ENCODE data around the gene SLC23A1.

SLC23A1 gene

DNA sequence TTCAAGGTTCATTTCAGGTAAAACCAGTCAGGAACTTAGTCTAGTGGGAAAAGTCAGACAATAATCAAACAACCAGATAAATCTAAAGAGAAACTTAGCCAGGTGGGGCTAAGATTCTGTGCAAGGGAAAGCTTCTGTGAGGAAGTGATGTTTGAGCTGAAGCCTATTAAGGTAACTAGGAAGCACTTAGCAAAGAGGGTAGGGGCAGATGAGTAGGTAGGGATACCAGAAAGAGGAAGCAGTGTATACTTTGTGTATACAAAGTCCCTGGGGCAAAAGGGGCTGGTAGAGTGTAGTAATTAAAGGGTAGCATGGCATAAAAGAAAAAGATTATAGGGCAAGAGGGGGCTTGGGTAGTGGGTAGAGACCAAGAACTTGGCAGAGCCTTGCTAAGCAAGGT is 24.4 kb upstream of the SLC23A1 start:
- DNase-seq (ENCODE audit: low read depth) = no peak

DNA sequence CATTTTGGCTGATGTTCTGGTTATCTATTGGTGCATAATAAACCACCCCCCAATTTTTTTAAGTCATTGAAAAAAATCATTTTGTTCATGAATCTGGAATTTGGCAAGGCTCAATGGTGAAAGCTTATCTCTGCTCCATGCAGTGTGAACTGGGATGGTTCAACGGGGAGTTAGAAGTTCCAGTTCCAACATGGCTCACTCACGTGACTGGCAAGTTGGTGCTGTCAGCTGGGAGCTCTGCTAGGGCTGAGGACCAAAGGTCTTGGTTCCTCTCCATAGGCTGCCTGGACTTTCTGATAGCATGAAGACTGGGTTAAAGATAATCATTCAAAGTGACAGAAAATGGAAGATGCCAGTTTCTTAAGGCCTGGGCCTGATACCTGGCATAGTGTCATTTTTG is 23.9 kb upstream of the SLC23A1 start:
- no peak for DNase-seq (ENCODE audit: low read depth)

DNA sequence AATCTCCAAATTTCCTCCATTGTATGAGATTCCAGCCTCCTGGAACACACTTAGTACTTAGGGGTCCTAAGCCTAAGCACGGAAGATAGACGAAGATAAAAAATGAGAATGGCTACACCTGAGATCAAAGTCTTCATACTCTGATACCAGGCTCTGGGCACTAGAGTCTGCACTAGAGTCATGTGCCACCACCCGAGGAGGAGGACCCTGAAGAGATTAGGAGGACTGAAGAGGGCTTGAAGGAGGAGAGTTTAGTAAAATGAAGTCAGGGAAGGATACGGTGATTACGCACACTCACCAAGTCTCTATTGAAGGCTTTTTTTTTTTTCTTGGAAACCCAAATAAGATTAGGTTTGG is 21.4 kb upstream of the SLC23A1 start:
- no peak for DNase-seq (ENCODE audit: low read depth)

DNA sequence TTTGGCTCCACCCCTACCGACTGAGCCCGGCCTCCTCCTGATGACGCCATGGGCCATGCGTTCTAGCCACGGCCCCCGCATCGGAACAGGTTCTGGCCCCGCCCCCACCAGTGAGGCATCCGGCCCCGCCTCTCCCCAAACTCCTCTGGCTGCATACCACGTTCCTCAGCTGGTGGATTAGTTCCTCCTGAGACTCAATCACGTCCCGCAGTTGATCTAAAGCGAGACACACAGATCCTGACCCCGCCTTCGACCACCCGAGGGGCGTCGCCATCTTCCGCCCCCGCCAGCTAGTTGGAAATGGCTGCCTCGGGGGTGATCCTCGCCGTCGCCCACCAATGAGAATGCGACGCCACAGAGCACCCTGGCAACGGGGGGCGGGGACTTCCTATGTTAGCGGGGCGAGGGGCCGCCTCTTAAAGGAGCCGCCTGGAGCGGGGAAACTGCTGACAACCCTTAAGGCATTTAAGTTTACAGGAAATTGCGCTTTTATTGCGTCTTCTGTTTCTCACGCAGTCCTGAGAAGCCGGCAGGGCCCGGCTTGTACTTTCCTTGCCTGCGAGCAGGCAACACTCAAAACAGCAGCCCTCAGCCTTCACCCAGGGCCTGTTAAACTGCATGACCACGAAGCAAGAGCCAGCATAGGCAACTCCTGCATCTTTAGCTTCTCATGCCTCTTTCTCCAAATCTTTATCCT is 20.8 kb upstream of the SLC23A1 start, which contains the start of gene SPATA24:
TSS of gene SPATA24 (minus strand) at position 303 of the 697 bp plus-strand sequence. CDS start at position 274, 29 bp downstream.
- DNase-seq (ENCODE audit: low read depth) = peak; percentile 73

DNA sequence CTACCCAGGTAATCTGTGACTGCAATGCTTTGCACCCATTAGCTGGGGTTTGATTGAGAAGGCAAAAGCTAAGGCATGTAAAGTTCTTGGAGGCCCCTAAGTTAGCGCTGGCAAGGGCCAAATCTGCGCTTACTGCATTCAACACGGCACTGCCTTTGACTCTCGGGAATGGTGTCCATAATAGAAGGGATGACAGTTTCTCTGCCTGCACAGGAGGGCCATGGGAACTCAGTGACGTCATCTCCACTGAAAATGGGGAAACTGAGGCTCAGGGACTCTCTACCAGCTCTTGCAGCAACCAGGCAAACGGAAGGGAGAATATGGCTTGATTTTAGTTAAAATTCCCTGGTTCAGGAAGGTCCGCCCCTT is 20.3 kb upstream of the SLC23A1 start:
- DNase-seq (ENCODE audit: low read depth) = no peak

DNA sequence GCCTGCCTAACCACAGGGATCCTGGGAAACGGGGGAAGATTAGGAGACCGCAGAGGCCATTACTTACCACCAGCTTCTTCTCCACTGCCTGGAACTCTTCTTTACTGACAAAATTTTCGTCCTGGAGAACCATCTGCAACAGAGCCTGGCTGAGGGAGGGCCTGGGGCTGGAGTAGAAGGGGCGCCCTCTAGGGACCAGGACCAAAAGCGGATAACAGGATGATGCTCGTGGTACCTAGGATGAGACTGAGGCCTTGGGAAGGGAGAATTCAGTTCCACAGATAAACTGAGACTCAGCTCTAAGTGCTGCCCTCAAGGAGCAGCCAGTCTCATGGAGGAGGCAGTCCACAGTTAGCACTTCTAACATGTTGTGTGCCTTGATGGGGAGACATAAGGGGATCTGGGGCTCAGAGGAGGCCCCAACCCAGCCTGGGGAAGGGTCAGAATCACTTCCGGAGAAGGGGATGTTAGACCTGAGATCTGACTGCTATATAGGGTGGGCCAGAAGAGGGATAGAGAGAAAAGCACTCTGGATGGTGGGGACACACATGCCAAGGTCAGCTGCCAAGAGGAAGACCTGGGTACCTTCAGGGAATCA is 19.6 kb upstream of the SLC23A1 start:
- no peak for DNase-seq (ENCODE audit: low read depth)

DNA sequence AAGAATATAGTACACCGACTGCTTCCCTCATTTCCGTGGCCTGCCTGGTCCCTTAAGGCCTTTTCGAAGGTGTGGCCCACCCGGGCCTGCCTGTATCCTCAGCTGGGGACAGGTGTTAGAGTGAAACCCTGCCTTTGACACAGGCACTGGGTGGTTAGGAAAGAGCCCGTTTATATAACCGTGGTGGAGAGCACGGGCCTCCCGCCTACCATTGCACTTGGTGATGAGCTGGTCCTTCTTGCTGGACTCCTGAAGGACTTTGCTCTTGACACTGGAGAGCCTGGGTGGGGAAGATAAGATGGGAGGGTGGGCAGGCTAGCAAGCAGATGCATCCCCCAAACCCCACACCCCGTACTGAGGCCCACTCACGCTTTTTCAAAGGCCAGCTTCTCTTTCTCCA is 18.4 kb upstream of the SLC23A1 start:
- no peak for DNase-seq (ENCODE audit: low read depth)

DNA sequence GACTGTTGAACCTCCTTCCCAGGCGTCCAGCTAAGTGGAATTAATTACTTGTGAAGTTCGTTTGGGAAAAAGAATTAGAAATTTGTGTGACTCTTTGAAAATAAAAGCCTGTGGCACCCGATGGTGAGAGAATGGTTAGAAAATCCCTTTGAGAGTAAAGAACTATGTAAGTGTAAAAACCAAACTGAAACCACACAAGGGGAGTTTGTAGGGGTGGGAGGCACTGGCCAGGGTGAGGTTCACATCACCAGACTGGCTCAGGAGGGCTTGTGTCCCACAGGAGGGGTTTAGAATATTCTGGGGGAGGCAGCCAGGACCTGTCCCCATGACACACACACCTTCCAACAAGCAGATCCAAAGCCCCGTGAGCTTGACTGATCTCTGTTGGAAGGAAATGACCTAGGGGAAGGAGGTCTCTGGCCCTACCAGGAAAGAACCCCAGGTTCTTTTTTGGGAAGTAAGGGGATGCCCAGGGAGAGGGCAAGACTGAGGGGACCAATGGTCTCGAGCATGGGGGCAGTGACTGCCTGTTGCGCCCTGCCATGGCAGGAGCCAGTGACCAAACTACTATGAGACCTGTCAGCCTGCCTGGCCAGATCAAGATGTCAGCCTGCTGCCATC is 16.5 kb upstream of the SLC23A1 start:
- DNase-seq (ENCODE audit: low read depth) = no peak

DNA sequence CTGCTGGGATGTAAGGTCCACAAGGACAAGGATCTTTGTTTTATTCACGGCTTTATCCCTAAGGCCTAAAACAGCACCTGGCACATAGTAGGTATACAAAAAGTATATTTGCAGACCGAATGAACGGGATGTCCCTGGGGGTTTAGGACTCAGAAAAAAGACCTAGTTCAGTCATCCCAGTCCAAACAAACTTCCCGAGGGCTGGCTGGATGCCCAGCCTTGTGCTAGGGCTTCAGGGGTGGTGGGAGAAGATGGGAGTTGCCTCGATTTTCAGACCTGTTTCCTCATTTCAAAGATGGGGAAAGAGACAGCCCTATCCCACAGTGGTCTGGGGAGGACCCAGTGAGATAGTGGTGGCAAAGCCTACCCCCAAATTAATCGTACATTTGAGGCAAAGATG is 14.8 kb upstream of the SLC23A1 start:
- no peak for DNase-seq (ENCODE audit: low read depth)

DNA sequence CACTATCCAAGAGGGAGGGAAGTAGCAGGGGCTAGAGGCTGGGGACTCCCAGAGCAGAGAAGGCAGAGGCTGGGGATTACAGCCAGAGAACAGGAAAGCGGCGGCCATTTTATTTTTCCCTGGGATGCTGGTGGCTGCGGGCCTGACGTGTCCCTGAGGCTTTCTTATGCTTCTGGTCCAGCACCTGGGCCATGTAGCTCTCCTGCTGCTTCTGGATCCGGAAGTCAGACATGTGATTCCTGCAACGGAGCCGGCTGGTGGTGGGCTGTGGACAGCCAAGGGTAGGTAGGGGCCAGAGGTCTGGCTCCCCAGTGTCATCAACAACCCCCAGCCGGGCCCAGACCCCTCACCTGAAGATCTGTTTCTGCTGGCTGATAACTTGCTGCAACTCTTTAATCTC is 13.6 kb upstream of the SLC23A1 start:
- no peak for DNase-seq (ENCODE audit: low read depth)

DNA sequence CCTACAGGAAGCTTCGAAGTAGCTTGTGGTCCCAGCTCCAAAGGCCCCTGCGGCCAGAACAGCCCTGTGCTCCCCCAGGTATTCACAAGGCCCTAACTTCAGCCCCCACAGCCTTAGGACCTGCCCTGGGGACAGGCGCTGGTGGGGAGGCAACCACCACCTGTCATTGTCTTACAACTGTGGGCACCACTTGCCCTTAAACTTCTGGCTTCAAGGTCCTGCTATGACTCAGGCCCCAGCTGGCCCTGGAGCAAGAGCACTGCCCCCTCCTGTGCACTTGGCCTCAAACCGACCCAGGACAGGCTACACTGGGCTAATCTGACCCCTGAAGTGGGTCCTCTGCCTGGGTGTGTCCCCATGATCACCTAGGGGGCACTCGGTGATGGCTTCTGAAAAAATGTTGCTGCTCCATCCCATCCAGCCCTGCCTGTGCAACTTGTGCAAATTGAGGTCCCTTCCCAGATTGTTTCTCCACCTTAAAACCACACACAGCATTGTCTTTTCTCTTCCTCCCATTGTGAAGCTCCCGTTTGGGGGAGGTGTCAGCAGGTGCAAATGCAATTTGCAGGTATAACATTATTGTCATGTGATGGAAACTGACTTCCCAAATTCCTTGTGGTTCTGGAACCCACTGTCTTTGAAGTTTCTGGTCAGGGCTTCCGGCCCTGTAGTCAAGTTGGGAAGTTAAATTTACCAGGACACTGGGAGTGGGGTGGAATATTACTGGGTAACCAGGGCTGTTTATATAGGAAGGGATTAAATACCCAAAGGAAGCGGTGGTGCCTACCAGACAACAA is 12.9 kb upstream of the SLC23A1 start:
- DNase-seq (ENCODE audit: low read depth) = no peak

DNA sequence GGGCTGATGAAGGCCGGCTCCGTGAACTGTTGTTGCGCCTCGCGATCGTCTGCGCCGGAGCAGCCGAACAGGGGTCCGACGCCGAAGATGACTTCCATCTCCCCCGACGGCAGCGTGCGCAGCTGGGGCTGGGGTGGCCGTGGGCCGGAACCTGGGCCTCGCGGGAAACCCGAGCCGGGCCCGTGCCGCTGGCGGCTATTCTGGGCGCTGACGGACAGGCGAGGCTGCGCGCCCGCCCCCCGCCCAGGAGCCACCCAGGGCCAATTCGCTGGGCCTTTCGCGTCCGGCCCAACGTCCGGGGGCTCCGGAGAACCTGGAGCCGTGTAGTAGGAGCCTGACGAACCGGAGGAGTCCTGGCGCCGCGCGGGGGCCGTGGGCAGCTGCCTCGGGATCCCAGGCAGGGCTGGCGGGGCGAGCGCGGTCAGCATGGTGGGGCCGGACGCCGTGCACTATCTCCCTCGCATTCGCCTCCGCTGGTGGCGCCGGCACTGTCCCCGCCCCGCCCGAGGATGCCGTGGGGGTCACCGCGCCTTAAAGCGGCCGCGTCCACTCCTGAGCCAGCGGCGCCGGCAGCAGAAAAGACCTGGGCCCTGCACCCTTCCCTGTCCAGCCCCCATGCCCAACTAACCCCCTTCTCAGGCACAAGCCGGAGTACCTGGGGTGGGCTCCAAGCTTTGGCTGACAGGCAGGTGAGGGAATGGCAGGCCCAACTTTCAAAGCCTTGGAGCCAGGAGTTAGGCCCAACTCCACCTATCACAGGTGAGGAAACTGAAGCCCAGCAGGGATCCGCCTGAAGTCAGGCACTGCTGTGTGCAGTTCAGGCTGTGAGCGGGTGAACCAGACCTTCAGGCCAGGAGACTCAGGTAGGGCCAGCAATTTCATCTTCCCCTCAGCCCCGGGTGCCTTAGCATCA is 11.8 kb upstream of the SLC23A1 start, which contains the start of gene PROB1:
TSS of gene PROB1 (minus strand) at position 451 of the 913 bp plus-strand sequence. CDS start at position 428, 23 bp downstream.
- DNase-seq (ENCODE audit: low read depth) = no peak

DNA sequence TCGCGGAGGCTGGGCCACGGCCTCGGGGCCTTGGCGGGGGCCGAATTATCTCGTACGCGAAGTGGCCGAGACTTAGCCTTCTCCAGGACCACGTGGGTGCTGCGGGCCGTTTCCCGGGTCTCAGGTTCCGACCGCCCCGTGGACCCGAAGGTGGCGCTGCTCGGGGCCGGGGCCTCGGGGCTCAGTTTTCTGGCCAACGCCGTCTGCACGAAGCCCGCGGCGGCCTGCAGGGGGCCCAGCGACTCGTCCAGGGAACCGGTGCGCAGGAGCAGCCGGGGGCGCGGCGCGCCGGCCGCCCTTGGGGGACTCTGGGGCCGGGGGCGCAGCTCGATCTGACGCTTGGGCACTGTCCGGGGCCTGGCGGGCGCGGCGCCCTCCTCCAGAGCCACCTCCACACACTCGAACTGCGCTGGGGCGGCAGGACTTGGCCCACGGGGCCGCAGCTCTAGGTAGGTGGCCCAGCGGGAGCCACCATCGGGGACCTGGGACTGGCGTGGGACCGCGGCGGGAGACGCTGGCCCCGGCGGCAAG is 11.1 kb upstream of the SLC23A1 start:
- DNase-seq (ENCODE audit: low read depth) = peak; percentile 29

DNA sequence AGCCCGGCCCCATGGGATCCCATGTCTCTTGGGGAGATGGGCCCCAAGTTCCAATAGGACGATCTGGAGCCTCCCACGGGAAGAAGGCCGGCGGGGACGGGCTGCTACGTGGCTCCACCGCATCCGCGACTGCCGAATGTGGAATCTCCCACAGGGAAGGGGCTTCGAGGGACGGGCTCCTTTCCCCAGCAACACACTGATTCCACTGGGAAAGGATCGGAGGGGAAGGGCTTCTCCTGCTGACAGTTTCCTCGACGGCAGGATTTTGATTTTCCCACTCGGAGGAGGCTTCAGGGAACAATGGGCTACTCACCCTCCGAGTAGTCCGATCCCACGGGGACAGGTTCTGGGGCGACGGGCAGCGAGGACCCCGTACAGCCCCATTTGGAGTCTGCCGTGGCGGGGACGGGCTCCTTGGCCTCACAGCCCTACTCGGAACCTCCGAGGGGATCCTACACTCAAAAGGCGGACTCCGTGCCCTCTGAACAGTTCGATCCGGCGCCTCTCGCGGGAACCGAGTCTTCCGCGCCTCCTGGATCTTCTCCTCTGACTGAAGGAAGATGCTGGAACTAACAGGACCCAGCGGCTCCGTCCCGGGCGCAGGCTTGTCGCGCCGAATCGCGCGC is 10.5 kb upstream of the SLC23A1 start:
- DNase-seq (ENCODE audit: low read depth) = no peak

DNA sequence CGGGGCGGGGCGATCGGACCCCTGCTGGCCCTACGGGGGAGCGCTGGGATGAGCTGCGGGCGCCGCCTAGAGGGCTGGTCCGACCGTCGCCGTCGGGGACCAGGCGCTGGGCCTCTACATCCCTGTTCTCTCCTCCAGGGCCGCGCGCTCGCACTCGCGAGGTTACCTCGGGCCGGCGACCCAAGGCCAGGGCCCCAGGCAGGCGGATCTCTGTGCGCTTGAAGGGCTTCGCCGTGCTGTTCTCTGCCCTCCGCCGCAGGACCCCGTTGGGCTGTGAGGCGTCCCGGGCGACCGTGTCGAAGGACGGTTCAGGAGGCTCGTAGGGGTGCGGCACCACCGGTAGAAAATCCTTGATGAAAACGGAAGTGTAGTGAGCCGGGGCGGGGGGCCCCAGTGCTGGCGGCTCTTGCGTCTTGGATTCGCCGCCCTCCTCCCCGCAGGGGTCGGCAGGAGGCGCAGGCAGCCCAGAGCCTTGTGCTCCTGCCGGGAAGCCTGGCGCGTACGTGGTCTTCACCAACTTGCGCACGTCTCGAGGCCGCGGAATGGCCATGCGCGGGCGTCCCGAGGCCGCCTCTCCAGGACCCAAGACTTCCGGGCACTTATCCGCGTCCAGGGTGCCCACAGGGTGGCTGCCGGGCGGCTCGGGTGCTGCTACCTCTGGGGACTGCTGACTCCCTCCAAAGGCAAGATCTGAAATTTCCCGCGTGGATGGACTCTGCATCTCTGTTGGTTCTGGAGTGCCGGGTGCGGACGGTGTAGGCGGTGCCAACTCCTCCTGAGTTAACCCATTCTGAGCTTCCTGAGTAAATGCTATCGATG is 9.8 kb upstream of the SLC23A1 start:
- DNase-seq (ENCODE audit: low read depth) = no peak

DNA sequence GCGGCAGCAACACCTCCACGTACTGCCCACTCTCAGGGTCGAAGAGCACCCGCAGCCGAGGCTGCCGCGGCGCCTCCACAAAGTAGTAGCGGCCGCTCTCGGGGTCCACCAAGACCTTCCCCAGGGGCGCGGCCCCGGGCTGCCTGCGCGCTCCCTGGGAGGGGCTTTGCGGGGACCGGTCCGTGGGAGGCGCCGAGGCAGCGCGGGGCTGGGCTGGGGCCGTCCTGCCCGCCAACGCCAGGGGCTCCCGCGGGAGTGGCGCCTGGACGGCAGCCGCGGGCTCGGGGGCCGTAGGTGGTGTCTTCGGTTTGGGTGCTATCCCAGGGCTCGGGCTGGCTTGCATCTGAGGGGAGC is 9.2 kb upstream of the SLC23A1 start:
- no peak for DNase-seq (ENCODE audit: low read depth)

DNA sequence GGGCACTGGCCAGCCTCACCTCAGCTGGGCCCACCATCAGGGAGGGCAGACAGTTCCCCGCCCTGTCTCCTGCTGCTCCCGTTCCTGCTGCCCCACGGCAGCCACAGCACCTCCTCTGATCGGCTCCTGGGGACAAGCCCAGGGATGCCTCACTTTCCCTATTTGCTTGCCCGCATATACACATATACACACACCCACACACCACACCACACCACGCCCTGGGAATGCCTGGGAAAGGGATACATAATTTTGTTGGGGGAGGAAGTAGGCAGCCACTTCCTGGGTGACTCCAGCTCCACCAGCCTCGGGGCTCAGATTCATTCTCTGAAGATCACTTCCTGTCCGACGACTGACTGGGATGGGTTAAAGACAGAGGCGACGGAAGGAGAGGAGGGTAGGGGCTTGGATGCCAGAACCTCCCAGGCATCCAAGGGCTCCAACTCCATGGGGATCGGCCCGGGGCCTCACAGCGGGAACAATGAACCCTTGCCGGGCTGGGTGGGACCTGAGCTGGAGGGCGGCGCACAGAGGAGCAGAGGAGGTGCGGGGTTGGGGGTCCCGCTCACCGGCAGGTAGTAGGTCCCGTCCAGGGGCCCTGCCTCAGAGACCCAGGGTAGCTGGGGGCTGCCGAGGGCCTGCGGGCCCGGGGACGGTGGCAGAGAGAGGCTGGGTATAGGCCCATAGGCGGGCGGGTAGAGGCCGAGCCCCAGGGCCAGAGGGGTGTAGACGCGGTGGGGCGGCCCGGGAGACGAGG is 8.7 kb upstream of the SLC23A1 start:
- DNase-seq (ENCODE audit: low read depth) = no peak

DNA sequence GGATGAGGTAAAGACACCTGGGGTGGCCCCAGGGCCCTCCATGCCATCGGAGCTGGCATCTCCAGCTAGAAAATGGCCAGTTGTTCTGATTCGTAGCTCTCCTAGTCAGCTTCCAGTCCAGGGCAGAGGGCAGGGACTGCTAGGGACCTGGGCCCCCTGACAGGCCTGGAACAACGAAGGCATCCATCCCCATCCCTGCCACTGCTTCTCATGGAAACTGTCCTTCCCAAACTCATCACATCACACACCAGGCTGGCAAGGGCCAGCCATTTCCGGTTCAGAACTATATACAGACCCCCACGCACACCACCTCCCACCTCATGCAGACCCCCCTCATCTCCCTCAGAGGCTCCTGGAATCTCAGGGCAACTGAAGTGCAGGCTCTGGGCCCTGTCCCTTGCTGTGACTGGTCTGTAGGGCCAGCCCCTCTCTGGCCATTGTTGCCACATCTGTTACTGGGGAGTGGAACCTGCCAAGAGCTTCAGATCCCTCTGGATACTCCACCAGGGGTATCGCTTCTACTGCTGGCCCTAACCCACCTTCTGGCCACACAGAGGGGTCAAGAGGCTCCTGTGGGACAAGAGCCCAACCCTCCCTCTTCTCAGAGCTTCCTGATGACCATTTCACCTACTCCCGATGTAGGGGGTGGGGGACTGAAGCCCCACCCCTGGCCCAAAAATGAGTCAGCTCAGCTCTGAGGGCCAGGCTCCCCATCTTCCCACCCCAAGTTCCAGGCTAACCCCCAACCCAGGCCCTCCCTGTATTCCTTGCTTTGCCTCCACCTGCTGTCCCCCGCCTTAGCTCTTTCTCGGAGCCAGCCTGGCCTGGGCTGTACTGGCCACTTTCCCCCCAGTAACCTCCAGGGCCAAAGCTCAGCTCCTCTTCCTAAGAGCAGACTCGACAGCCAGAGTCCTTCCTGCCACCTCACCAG is 7.8 kb upstream of the SLC23A1 start:
- no peak for DNase-seq (ENCODE audit: low read depth)

Measured in HS-27A (cell line).